NCI-H510A (cell line): Measurements from ENCODE around the gene UQCC2.

Experiments used
- DNase-seq: peaks from one replicate; lab custom pipeline; 2025; lab: John Stamatoyannopoulos, UW

The UQCC2 gene

DNA sequence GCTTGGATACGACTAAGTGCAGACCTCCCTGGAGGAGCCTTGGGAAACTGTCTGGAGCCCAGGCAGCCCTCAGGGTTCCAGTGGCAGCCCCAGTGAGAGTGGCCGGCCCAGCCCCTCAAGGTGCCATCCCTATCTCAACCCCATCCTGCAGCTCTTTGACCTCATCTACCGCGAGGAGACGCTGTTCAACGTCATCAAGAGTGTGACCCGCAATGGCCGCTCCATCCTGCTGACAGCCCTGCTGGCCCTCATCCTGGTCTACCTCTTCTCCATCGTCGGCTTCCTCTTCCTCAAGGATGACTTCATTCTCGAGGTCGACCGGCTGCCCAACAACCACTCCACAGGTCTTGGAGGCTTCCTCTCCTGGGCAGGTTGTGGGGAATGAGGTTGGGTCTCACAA, 20.7 kb downstream of the UQCC2 start:
- DNase-seq = no peak

DNA sequence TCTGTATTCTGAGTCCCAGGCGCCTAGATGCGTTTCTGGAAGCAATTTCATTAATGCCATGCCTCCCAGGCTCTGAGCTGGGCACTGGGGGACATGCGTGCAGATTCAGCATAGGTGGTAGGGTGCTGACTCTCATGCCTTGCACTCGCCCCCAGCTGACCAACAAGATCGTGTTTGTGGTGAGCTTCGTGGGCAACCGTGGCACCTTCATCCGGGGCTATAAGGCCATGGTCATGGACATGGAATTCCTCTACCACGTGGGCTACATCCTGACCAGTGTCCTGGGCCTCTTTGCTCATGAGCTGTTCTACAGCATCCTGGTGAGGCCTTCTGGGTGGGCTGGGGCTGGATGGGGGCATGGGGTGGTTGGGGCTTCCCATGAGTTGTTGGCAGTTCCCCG, 21.6 kb downstream of the UQCC2 start:
- no peak for DNase-seq

DNA sequence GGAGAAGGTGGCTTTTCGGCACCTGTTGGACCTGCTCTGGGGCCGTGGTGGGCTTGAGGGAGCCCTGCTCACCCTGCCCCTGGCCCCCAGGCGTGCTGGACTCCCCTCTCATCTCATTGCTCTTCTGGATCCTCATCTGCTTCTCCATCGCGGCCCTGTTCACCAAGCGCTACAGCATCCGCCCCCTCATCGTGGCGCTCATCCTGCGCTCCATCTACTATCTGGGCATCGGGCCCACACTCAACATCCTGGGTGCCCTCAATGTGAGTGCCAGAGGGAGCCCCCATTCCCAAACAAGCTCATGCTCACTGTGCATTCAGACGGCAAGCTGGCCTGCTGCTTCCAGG, 22.4 kb downstream of the UQCC2 start:
- DNase-seq = no peak

DNA sequence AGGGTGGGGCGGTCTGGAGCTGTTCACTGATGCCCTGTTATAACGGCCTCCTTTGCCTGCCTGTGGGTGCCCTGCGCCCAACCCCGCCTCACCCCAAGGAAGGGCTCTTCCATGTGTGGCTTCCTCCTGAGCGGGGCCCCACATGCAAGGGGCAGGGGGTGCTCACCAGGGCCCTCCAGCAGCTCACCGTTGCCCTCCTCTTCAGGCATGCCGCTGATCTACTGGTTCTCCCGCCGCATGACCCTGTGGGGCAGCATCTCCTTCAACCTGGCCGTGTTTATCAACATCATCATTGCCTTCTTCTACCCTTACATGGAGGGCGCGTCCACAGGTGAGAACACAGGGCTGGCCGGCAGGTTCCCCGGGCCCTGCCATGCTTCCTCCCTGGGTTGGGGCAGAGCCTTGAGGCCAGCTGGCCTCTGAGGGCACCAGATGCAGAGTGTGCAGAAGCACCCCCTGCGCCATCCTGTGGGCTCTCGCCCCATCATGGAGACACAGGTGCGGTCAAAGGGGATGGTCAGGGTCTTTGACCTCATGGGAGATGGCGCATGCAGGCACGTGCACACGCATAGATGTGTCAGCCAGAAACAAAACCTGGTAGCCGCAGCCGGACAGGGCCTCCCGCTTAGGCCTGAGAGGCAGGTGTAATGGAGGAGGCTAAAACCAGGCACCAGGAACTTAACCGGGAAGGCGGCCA, 22.9 kb downstream of the UQCC2 start:
- no peak for DNase-seq

DNA sequence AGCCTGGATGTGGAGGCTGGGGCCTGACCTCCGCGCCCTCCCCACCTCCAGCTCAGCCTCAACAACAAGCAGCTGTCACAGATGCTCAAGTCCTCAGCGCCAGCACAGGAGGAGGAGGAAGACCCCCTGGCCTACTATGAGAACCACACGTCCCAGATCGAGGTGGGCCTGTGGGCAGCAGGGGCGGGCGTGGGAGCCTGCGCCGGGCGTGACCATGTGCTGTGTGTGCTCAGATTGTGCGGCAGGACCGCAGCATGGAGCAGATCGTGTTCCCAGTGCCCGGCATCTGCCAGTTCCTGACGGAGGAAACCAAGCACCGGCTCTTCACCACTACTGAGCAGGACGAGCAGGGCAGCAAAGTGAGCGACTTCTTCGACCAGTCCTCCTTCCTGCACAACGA, 23.5 kb downstream of the UQCC2 start:
- DNase-seq = no peak

DNA sequence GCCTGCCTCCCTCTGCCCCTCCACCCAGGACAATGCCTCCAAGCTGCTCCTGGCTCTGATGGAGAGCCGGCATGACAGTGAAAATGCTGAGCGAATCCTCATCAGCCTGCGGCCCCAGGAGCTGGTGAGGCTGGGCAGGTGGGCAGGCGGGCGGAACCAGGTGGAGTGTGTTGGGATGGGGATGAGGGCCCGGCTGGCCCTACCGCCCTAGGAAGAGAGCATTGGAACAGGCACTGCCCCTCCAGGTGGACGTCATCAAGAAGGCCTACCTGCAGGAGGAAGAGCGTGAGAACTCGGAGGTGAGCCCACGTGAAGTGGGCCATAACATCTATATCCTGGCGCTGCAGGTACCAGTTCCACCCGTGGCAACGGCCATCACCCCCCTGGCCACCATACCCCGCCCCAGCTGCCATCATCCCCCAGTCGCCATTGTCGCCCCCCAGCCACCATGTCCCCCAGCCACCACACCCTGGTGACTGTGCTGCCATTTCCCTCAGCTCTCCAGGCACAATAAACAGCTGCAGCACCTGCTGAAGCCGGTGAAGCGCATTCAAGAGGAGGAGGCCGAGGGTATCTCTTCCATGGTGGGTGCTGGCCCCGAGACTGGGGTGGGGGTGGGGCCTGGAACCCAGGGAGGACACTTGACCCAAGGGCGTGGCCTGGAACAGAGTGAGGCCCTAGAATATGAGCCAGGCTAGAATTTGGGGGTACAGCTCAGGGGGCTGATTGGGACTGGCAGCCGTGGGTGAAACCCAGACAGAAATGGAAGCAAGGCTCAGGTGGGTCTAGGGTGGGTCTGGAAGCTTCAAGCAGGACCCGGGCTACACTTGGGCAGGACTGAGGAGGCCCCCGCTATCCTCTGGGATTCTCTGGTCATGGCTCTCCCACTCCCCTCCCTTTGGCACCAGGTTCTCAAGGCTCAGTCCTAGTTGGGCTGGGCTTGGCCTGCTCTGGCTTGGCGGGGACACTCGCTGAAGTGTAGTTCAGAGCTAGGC, 24.2 kb downstream of the UQCC2 start:
- DNase-seq = no peak

DNA sequence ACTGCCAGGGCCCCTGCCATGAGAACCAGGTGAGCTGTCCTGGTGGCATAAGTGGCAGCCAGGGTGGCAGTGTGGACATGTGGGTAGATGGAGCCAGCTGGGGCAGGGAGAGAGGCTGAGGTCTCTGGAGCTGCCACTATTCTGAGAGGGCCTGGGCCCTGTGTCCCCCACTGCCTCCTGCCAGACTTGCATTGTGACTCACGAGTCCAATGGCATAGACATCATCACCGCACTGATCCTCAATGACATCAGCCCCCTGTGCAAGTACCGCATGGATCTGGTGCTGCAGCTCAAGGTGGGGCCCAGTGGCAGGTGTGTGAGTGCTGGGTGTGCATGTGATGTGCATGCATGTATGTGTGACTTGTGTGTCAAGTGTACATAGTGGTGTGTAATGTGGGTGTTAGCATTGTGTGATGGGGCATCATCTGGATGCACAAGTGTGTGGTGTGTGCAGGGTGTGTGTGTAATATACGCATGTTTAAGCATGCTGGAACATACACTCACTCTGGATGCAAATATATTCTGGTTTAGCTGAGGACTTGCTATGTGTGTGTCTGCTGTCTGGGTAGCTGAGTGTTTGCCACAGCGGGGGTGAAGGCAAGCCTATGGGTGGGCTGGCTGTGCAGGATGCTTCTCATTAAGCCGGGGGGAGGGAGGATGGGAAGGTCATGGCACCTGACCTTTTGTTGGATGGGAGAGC, 25.1 kb downstream of the UQCC2 start:
- DNase-seq = no peak

DNA sequence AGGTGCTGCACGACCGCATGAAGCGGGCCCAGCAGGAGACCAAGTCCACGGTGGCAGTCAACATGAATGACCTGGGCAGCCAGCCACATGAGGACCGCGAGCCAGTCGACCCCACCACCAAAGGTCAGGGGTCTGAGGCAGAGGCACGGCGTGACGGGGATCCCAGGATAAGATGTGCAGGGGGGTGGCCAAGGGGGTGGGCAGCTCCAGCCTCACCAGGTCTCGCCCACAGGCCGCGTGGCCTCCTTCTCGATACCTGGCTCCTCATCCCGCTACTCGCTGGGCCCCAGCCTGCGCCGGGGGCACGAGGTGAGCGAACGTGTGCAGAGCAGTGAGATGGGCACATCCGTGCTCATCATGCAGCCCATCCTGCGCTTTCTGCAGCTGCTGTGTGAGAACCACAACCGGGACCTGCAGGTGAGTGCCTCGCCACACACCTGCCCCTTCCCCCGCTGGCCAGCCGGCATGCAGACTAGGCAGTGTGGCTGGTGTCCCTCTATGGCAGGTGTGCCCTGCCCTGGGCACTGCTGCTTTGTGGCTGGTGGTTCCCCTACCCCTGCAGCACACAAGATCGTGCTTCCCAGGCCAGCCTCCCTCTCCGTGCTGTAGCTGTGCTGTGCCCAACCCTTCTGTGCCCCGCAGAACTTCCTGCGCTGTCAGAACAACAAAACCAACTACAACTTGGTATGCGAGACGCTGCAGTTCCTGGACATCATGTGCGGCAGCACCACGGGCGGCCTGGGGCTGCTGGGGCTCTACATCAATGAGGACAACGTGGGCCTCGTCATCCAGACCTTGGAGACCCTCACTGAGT, 25.9 kb downstream of the UQCC2 start:
- DNase-seq = no peak

DNA sequence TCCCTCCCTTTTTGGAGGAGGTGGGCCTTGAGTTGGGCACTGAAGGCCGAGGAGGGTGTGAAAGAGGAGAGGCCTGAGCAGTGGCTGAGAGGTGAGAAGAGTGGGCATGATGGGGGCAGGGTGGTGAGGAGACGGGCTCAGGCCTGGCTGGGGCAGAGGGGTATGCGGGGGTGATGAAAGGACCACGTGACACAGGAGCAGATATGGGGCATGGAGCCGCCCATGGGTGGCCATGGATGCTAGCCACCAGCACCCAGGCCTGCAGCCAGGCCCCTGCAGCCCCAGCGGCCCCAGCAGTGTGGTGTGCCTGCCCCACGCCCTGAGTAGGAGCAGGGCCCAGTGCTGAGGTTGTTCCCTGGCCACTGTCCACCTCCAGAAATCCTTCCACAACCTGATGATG, 26.5 kb downstream of the UQCC2 start:
- DNase-seq = no peak

DNA sequence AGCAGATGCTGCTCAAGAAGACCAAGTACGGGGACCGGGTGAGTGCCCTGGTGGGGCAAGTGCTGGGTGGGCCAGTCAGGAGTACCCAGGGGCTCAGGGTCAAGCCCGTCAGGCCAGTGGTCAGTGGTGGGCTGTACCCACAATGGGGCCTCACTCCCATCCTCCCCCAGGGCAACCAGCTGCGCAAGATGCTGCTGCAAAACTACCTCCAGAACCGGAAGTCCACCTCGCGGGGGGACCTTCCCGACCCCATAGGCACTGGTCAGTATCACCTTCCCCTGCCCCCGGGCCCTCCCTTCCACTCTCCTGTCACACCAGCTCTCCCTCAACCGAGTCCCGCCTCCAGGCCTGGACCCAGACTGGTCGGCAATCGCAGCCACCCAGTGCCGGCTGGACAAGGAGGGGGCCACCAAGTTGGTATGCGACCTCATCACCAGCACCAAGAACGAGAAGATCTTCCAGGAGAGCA, 27.0 kb downstream of the UQCC2 start:
- no peak for DNase-seq

DNA sequence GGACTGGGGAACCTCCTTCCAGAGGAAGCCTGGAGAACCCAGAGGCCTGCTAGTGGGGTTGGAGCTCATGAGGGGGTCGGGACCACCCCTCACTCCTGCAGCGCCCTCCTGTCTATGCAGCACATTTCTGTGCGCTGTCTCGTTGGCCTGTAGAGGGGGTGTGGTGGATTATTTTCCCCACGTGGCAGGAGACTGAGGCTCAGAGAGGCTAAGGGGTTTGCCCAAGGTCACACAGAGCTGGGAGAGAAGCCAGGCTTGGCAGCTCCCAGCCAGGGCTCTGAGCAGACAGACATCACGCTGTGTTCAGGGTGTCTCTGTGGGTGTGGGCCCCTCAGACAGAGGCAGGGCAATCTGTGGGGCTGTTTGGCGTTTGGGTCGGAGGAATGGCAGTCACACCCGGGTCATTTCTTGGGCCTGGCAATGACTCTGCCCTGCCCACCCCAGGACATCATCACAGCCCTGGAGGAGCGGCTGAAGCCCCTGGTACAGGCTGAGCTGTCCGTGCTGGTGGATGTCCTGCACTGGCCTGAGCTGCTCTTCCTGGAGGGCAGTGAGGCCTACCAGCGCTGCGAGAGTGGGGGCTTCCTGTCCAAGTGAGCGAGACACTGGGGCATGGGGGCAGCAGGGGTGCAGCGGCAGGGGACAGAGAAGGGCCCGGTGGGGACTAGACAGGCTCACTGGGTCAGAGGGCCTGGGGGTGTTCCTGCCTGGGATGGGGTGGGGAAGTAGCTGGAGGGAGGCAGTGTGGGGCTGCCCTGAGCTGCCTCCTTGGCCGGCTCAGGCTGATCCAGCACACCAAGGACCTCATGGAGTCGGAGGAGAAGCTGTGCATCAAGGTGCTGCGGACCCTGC, 27.7 kb downstream of the UQCC2 start:
- no peak for DNase-seq

DNA sequence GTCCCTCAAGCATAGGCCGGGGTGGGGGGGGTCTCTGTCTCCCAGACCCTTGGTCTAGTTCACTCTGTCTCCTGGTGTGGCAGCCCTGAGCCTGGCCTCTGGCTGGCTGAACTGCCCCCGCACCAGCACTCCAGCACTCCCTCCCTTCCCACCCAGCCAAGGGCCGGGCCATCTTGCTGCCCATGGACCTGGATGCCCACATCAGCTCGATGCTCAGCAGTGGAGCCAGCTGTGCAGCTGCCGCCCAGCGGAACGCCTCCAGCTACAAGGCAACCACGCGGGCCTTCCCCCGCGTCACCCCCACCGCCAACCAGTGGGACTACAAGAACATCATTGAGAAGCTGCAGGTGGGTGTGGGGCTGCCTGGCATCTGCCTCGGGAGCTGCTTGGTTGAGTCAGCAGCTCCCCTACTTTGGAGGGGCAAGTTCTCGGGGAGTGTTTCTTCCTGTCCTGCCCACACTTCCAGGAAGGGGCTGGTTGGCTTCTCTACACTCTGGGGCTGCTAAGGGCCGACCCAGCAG, 28.4 kb downstream of the UQCC2 start:
- DNase-seq = no peak

DNA sequence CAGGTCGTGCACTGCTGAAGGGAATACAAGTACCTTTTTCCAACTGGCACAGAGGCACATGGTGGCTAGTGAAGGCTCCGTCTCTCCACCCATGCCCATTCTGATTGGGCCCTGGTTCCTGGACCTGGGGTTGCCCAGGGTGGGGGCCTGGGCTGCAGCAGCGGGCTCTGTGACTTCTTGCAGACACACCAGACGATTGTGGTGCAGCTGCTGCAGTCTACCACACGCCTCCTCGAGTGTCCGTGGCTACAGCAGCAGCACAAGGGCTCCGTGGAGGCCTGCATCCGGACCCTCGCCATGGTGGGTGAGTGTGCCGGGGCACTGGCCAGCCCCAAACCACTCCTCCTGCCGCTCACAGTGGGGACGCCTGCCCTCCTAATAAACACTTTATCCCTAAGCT, 29.2 kb downstream of the UQCC2 start:
- no peak for DNase-seq

DNA sequence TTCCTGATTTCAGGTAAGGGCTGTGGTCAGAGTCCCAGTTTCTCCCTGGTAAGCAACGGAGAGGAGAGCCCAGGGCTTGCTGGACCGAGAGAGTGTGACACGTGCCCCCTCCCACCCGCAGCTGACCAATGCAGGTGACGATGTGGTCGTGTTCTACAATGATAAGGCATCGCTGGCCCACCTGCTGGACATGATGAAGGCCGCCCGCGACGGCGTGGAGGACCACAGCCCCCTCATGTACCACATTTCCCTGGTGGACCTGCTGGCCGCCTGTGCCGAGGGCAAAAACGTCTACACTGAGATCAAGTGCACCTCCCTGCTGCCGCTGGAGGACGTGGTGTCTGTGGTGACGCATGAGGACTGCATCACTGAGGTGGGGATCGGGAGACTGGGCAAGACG, 31.7 kb downstream of the UQCC2 start:
- no peak for DNase-seq

DNA sequence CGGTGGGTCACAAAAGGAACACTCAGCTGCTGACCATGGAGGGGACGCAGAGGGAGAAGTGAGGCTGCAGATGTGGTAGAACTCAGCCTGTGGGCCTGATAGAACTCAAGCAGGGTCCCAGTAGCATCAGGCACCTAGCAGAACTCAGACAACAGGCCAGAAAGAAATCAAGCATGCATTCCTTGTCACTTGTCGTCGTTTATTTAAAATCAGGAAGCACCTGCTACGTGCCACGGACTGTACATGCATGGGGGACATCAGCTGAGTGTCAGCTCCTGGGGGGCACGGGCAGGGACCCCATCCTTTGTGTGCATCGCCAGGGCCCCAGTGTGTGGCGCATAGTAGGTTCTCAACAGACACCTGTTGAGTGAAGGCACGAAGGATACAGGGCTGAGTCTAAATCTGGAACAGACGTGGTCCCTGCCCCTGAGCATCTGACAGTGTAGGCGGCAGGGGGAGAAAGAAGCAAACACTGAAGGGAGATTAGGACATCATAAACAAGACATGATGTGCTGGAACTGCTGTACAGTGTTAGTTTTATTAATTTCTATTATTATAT, 32.5 kb downstream of the UQCC2 start:
- DNase-seq = no peak

DNA sequence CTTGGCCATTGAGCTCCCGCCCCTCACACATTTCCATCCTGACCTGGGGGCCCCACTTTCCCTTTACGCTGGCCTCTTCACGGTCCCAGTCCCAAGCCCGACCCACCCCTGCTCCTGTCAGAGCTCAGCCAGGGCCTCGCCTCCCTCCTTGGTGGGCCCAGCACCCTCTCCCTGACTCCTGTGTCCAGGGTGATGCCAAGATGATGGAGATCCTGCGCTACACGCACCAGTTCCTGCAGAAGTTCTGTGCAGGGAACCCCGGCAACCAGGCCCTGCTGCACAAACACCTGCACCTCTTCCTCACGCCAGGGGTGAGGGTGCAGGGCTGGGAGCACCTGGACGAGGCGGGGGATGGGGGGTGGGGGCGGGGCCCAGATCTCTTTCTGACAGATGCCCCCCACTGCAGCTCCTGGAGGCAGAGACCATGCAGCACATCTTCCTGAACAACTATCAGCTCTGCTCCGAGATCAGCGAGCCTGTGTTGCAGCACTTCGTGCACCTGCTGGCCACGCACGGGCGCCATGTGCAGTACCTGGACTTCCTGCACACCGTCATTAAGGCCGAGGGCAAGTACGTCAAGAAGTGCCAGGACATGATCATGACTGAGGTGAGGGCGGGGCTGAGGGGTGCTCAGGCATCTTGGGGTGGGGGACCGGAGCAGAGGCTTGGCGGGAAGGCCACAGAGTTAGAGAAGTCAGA, 33.1 kb downstream of the UQCC2 start:
- DNase-seq = peak; percentile 43

DNA sequence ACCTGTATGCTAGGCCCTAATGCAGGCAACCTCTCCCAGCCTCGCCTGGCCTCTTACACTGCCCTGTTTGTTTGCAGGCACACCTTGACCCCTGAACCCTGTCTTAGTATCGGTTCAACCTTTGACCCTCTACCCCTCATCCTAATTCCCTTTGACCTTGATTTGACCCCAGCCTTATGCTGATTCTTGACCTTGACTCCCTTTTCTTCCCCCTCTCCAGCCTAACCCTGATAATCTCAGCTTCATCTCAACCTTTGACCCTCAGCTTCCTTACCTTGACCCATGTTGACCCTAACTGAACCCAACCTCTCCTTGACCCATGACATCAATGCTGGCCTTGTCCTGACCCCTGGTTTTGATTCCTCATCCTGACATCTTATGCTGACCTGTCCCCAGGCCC, 33.8 kb downstream of the UQCC2 start:
- DNase-seq = no peak

DNA sequence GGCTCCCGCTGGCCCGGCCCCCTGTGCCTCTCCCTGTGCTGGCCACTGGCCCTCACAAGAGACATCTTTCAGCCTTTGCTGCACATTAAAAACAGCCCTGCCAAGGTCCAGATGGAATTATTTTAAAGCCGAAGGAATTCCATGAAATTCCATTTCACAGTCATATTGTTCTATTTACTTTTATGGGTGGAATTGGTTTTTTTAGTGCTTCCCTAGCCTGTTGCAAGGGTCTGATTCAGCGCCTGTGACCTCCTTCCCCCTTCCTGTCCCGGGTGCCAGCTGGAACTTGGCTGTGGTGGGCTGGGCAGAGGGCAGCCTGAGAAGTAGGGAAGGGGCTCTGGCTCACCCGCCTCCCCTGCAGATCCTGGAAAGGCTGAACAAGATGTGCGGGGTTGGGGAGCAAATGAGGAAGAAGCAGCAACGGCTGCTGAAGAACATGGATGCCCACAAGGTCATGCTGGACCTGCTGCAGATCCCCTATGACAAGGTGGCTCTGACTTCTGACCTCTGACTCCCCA, 34.3 kb downstream of the UQCC2 start:
- DNase-seq = no peak

DNA sequence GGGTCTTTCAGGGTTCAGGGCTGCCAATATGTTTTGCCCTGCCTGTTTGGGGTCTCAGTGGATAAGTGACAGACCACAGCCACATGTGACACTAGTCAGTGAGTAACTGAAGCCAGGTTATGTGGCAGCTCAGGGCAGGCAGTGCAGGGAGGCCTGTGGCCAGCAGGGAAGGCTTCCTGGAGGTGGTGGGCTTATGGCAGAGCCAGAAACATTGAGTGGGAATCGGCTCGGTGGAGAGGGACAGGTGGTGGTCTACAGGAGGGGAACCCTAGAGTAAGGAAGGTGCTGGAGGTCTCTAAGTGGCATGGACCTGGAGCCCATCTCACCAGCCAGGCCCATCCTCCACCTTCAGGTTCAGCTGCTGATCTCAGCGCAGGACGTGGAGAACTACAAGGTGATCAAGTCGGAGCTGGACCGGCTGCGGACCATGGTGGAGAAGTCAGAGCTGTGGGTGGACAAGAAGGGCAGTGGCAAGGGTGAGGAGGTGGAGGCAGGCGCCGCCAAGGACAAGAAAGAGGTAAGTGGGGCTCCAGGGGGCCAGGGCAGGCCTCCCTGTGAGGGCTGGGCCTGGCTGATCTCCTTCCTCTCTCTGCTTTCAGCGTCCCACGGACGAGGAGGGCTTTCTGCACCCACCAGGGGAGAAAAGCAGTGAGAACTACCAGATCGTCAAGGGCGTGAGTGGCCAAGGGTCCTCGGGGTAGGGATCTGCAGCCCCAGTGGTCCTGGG, 34.9 kb downstream of the UQCC2 start:
- no peak for DNase-seq
